Germinal center (tissue), 1 donor: ENCODE measurements around the gene NPHP1.
"Not testable (repeated sequence)": the region's sequence is repeated elsewhere in the genome, so short reads cannot be mapped to it uniquely, and the experiment has no call there.

Experiments used
- DNase-seq: peaks from one replicate; pipeline ENCODE4 v3.0.0; 2012; ENCODE audit warnings: mixed read lengths, low spot score

Gene NPHP1

GRCh38 chr2:110197452-110197851 lies 7.4 kb downstream of the NPHP1 start:
- no peak for DNase-seq

- DNase-seq: not testable (repeated sequence)
These were observed 14.6 kb downstream of the NPHP1 start for GRCh38 chr2:110190169-110190568.

- DNase-seq: no peak
These were observed 22.4 kb downstream of the NPHP1 start for GRCh38 chr2:110182449-110182848.

- no peak for DNase-seq
These were observed 24.8 kb downstream of the NPHP1 start for GRCh38 chr2:110180036-110180435.

- DNase-seq: no peak
These were observed 31.3 kb downstream of the NPHP1 start for GRCh38 chr2:110173523-110173922.

GRCh38 chr2:110172506-110172905 lies 32.3 kb downstream of the NPHP1 start:
- DNase-seq: no peak

- no peak for DNase-seq
These were observed 34.7 kb downstream of the NPHP1 start for GRCh38 chr2:110170102-110170501.

GRCh38 chr2:110167326-110168000 lies 37.4 kb downstream of the NPHP1 start:
- no peak for DNase-seq

GRCh38 chr2:110166266-110166665 lies 38.5 kb downstream of the NPHP1 start:
- no peak for DNase-seq

GRCh38 chr2:110157153-110157793 lies 47.5 kb downstream of the NPHP1 start:
- peak; percentile 4 for DNase-seq

GRCh38 chr2:110154828-110155227 lies 50.0 kb downstream of the NPHP1 start:
- not testable (repeated sequence) for DNase-seq

- DNase-seq: not testable (repeated sequence)
These were observed 50.6 kb downstream of the NPHP1 start for GRCh38 chr2:110154188-110154587.

- no peak for DNase-seq
These were observed 51.4 kb downstream of the NPHP1 start for GRCh38 chr2:110153416-110153815.

GRCh38 chr2:110152943-110153342 lies 51.9 kb downstream of the NPHP1 start:
- no peak for DNase-seq

GRCh38 chr2:110149330-110150220 lies 55.2 kb downstream of the NPHP1 start:
- DNase-seq: no peak

- DNase-seq: no peak
These were observed 57.9 kb downstream of the NPHP1 start for GRCh38 chr2:110146945-110147332.

- DNase-seq: no peak
These were observed 58.4 kb downstream of the NPHP1 start for GRCh38 chr2:110146183-110146944.

GRCh38 chr2:110143982-110144381 lies 60.8 kb downstream of the NPHP1 start:
- DNase-seq: no peak

GRCh38 chr2:110140401-110140800 lies 64.4 kb downstream of the NPHP1 start:
- no peak for DNase-seq

- DNase-seq: no peak
These were observed 70.8 kb downstream of the NPHP1 start for GRCh38 chr2:110134025-110134424.

- no peak for DNase-seq
These were observed 73.6 kb downstream of the NPHP1 start for GRCh38 chr2:110131166-110131565.

- no peak for DNase-seq
These were observed 74.1 kb downstream of the NPHP1 start for GRCh38 chr2:110130757-110131156.
